Iris pigment epithelial cell (primary cell): ENCODE data around the gene COL13A1.

Experiments
- DNase-seq: peaks from one replicate; pipeline ENCODE4 v3.0.0-alpha.2; 2011; ENCODE audit warnings: low read depth

The COL13A1 gene

DNA sequence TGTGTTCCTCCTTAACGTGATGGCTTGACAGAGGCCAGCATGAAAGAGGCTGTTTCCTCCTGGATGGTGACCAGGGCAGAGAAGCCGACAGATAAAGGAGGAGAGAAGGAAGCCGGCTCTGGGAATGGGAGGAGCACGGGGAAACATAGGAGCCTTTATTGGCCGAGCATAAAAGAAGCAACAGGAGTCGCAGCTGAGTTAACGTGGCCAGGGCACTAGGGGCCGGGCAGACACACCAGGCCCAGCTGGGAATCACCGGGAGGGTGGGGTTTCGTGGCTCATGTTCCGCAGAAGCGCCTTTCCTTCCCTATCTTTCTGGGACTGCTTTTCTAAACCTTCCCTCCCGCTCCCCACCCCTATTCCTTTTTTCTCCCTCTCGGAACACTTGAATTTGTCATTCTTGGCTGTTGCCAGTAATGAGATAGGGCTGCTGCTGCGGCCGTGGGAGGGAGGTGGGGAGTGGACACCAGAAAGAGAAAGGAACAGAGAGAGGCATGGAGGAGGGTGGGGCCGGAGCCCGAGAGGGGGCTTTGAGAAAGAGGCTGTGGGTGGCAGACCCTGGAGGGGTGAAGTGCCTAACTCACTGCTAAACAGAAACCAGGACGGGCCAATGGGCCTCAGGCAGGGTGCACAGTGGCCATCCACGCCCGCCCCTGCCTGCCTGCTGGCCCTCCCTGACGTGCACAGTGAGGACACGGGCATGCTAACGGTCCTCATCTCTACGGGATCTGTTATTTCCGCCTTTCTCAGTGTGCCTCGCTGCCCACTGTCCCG lies 65.2 kb downstream of the COL13A1 start:
- peak; percentile 81 for DNase-seq

- DNase-seq = no peak
Measured at GRCh38 chr10:69867699-69868558, 66.2 kb downstream of the COL13A1 start.

DNA sequence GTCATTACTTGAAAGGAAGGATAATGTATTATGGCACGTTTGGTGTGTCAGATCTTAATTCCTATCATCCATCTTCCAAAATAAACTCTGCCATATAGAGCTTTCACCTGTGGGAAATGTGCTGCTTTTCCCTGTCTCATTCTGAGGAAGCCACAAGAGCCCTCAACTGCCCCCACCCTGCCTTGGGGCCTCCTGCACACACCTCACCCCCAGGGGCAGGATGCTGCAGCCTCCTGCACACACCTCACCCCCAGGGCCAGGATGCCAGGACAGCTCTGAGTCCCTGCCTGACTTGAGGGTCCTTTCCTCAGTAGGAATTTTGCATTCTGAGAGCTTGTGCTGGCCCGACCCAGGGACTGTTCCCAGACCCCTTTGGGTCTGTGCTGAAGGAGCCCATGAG lies 67.1 kb downstream of the COL13A1 start:
- no peak for DNase-seq

- DNase-seq = peak; percentile 61
Measured at GRCh38 chr10:69869291-69869961, 67.7 kb downstream of the COL13A1 start.

DNA sequence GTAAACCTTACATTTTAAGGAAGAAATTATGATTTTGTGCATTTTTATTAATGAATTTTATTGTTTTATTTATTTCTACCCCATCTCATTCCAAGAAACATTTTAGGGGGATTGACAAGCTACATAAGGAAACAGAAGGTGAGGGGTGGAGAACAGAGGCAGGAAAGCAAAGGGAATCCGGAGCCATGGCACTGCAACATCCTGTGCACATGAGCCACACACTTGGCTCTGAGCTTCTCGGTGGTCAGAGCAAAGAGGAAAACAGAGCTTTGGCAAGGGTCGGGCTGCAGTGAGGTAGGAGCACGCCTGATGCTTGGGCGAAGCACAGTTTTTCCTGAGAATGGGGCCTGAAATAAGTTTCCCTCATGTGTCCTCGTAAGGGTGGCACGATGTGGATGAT lies 68.9 kb downstream of the COL13A1 start:
- no peak for DNase-seq

DNA sequence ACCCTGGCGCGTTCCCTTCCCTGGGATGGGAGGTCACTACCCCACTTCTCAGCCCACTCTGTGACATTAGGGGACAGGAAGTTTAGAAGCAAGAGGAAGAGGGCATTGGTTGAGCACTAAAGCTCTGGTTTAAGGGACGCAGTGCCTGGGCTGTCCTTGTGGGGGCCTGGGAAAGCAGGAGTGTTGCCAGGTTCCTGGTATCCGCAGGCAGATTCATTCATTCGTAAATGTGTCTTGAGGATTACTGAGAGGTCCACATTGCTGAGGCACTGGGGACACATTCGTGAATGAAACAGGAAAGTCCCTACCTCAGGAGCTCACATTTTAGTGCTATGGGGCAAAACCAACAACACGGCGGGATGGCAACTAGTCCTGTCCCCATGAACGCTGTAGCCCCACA lies 69.4 kb downstream of the COL13A1 start:
- DNase-seq = no peak

DNA sequence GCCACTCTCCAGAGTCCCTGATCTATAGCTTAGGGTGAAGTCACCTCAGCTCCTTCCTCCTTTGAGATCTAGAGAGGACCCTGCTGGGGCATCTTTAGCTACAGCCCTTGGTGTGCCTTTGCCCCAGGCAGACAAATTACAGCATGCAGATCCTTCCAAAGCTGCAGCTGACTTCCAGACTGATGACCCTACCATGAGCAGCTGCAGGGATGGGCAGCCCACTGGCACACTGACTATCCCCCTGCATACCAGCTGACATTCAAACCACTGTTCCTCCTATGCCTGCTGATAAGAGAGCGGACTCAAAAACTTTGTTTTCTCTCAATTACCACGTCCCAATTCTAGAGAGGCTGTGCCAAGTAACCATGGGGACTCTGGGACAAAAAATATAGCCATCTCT lies 70.6 kb downstream of the COL13A1 start:
- DNase-seq = no peak

DNA sequence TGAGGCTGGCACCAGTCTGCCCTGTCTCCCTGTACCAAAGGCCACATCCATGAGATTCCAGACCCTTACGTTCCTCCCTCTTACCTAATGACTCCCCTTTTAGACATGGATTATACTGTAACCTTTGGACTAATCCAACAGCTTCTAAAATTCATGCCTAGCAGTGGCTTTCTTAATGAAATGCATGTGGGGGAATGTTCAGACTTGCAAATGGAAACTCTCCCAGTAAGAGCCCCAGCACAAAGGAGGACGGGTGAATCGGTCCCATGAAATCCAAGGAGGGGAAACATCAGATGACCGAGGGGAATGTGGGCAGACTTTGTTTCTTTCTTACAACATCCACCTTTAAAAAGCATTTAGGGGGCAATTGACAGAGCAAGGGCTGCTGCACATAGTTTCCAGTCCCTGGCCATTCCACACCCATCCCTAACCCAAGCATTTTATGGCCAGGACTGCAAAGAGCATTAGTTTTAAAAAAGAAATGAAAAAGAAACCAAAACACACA lies 71.5 kb downstream of the COL13A1 start:
- no peak for DNase-seq

DNA sequence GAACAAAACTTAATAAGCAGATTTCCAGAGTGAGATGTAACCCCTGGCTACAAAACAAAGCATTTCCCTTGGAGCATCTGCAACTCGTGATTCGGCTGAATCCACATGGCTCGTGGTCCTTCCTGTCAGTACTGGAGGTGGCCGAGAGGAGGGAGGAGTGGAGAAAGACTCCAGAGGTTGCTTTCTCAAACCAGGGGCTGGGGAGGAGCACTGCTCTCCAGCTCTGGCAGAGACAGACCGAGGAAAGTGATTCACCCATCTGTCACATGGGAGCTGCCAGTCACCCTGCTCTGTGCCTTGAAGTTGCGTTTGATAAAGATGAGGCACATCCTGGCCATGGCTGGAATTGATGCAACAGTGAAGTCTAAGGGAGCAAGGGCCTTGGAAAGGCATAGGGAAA lies 72.7 kb downstream of the COL13A1 start:
- DNase-seq = peak; percentile 63

GRCh38 chr10:69875856-69876255 lies 74.2 kb downstream of the COL13A1 start:
- no peak for DNase-seq

DNA sequence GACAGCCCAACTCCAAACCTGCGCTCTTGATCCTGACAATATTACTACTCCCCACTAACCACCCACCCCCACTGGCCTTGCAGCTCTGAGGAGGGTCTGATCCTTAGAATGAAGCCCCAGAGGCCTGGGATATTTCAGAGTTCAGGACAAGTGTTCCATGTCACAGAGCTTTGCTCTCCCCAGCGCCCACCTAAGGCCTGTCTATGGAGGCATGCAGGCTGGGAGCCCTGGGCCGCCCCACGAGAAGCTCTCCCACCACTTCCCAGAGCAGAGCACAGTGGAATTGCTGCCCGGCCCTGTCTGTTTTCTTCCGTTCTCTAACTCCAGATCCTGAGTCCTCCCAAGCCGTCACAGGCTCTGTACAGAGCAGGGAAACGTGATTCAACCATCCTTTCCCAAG lies 74.6 kb downstream of the COL13A1 start:
- no peak for DNase-seq

DNA sequence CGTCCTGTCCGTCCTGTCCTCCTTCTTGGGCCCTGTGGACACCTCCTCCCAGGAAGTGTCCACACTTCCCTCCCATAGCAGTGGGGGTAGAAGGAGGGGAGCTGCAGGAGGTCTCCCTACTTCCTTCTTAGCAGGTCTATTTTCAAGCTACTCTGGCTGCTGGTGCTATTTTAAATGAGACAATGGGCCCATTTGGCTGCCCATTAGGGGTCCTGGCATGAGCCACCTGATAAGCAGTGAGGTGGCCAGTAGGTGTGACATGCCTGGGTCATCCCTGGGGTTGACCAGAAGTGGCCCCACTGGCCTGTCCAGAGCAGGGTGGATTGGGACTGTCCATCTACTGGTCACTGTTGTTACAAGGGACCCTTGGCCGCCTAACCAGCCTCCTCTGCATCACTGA lies 75.2 kb downstream of the COL13A1 start:
- no peak for DNase-seq

- DNase-seq = no peak
Measured at GRCh38 chr10:69878038-69878437, 76.3 kb downstream of the COL13A1 start.

DNA sequence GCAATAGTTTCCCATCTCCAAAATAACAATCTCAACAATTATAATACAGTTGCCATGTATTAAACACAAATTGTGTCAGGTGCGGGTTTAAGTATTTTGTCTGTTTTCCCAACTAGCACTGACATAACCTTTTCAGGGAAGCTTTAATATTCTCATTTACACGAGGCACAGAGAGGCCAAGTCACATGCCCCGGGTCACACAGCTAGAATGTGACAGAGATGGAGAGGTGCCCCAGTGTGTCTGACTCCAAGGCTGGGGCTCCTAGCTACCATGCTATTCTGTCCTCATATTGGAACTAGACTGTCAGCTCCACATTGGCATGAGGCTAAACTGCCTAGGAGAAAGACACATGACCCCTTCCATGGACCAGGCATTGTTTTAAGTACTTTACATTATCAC lies 77.2 kb downstream of the COL13A1 start:
- no peak for DNase-seq

GRCh38 chr10:69879634-69880257 lies 78.0 kb downstream of the COL13A1 start:
- DNase-seq = no peak

GRCh38 chr10:69880301-69881081 lies 78.8 kb downstream of the COL13A1 start:
- DNase-seq = no peak

DNA sequence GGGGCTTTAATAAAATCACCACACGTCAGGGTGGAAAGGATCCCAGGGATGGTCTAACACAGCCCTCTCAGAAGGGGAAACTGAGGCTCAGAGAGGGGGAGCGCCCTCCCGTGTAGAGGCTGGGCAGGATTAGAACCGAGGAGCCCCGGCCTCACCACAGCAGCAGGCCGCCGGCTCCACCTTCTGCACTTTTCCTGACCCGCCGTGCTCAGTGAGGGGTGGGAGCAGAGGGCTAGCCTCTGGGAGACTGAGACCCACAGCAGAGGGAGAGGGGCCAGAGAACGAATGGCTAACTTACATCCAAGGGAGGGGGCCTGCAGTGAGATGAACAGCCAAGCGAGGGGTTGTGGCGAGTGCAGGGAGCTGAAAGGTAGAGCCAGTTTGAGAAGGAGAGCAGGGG lies 79.5 kb downstream of the COL13A1 start:
- DNase-seq = no peak

DNA sequence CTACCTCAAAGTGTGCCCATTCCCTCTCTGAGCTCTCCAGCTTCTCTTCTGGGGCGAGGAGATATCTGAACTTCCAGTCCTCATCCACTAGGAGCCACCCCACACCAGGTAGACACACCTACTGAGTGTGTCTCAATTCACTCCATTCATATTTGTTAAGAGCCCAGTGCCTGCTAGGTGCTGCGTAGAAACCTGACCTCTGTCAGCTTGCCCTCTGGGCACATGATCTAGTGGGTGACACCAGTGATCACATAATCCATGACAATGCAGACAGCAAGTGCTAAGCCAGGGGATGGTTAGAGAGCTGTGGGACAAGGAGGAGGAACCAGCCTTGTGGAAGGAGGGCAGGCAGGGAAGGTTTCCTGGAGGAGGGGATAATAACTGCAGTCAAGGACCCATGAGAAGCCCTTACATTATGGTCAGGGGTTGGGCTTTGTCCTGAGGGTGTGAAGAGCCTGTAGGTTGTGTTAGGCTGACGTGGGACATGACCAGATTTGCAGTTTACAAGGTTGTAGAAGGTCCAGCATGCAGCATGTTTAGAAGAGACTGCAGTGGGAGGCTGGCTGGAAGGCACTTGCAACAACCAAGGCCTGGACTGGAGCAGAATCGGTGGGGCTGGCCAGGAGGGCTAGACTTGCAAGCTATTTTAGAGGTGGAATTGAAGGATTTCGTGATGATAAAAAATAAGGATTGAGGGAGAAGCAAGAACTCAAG lies 81.8 kb downstream of the COL13A1 start:
- no peak for DNase-seq

GRCh38 chr10:69884024-69884367 lies 82.3 kb downstream of the COL13A1 start:
- no peak for DNase-seq

DNA sequence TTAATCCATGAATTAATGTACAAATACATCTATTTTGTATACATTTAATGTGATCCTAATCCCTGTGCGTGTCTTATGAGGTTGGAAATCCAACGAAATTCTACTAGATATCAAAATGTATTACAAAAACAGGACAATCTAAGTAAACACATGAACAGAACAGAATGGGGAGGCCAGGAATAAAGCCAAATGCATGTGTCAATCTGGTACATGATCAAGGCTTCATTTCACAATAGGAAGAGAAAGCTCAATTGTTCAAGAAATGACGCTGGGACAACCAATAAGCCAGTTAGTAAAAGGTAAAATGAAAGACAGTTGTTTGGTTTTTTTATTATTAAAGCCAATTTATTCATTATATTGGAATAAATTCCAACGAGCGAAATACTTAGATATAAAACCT lies 83.0 kb downstream of the COL13A1 start:
- DNase-seq = peak; percentile 37
